K562 (cell line): ENCODE results near the gene PTBP3. TPM values are rescaled to one million over a fixed set of nuclear protein-coding genes. Genes with fewer than 3 reads are reported as not detected.

Experiments used
- BRD4 ChIP-seq: fragments of 200-600 bp; sonication (generic); IDR thresholded peaks from 2 replicates; pipeline ENCODE4 v1.6.1; 2017; ENCODE audit warnings: inconsistent platforms
- ELF2 ChIP-seq: fragments of 250-450 bp; sonication (Bioruptor Pico); IDR thresholded peaks from 2 replicates; pipeline ENCODE4 v1.5.0; 2021; ENCODE audit warnings: mild to moderate bottlenecking
- ETV5 ChIP-seq: sonication (generic); formaldehyde crosslinking; IDR thresholded peaks from 2 replicates; pipeline ENCODE4 v1.4.0; 2020; ENCODE audit warnings: low read depth, mild to moderate bottlenecking, missing genetic modification reagents
- polyA plus RNA-seq, 8 experiments: library from polyadenylated mRNA; depleted of rRNA in 4 of 8; stranded (reverse) in 5 of 8; unstranded in 3 of 8; fragments of >200 nt; fragmentation: Nextera tagmentation in 2 of 8; fragmentation: Illumina TruSeq in 1 of 8; extraction: Ambion mirVana in 2 of 8; extraction: Trizol in 1 of 8; gene quantifications; 2 replicates each; pipeline versions ENCODE4 v1.2.1 to v1.2.3, GENCODE V29; 2011 to 2014; ENCODE audit warnings: inconsistent platforms in 1 of 8, missing spikeins in 1 of 8
- total RNA-seq, 7 experiments: library from RNA; depleted of rRNA in 6 of 7; stranded (reverse); fragments of >200 nt in 6 of 7; fragmentation: Illumina TruSeq in 2 of 7; extraction: Trizol in 2 of 7; gene quantifications; 2 replicates each; pipeline versions ENCODE4 v1.2.1 to v1.2.3, GENCODE V29; 2011 to 2021; ENCODE audit warnings: low replicate concordance in 1 of 7
- TF ChIP-seq, protein P1 (sequence below): fragments of 450-650 bp; IDR thresholded peaks from 2 replicates; pipeline ENCODE4 v1.6.1; 2017; ENCODE audit warnings: antibody characterized with exemption, mild to moderate bottlenecking
- TF ChIP-seq, protein P2 (sequence below): IDR thresholded peaks from 2 replicates; pipeline ENCODE4 v1.6.1; 2011; ENCODE audit warnings: borderline replicate concordance, low read depth, mild to moderate bottlenecking, moderate library complexity, low read length; ENCODE audit not compliant: insufficient read depth, poor library complexity, severe bottlenecking
- TF ChIP-seq, protein P3 (sequence below): fragments of 450-650 bp; IDR thresholded peaks from 2 replicates; pipeline ENCODE4 v1.6.1; 2016; ENCODE audit warnings: mild to moderate bottlenecking, moderate library complexity
- TF ChIP-seq, protein P4 (sequence below): sonication (generic); formaldehyde crosslinking; IDR thresholded peaks from 2 replicates; pipeline ENCODE4 v1.8.1; 2023; ENCODE audit warnings: mild to moderate bottlenecking, missing genetic modification reagents, moderate library complexity

The PTBP3 gene
- total and polyA plus RNA-seq, 9 of the 15 experiments (the other 6 are each of a cell fraction or from before 2014, with no cell fraction given): 22.4 to 132 (median 68.0) TPM

DNA sequence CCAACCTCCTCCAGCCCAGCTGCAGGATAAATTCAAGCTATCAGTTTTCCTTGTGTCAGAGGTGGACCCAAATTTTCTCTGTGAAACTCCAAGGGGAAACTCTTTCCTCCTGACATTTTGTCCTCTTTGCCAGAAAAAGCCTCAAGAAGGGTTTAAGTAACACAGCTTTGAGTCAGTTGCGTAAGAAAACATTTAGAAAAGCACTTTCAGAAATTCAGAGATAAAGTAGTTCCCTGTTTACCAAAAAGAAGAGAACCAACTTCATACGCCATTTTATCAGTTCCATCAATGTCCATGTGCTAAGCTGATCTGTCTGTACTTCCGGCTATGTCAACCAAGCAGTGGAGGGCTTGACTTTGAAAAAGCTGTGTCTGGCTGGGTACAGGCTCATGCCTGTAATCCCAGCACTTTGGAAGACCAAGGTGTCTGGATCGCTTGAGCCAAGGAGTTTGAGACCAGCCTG, 138.4 kb downstream of the PTBP3 start (continued):
- TF ChIP-seq, protein P1, sequence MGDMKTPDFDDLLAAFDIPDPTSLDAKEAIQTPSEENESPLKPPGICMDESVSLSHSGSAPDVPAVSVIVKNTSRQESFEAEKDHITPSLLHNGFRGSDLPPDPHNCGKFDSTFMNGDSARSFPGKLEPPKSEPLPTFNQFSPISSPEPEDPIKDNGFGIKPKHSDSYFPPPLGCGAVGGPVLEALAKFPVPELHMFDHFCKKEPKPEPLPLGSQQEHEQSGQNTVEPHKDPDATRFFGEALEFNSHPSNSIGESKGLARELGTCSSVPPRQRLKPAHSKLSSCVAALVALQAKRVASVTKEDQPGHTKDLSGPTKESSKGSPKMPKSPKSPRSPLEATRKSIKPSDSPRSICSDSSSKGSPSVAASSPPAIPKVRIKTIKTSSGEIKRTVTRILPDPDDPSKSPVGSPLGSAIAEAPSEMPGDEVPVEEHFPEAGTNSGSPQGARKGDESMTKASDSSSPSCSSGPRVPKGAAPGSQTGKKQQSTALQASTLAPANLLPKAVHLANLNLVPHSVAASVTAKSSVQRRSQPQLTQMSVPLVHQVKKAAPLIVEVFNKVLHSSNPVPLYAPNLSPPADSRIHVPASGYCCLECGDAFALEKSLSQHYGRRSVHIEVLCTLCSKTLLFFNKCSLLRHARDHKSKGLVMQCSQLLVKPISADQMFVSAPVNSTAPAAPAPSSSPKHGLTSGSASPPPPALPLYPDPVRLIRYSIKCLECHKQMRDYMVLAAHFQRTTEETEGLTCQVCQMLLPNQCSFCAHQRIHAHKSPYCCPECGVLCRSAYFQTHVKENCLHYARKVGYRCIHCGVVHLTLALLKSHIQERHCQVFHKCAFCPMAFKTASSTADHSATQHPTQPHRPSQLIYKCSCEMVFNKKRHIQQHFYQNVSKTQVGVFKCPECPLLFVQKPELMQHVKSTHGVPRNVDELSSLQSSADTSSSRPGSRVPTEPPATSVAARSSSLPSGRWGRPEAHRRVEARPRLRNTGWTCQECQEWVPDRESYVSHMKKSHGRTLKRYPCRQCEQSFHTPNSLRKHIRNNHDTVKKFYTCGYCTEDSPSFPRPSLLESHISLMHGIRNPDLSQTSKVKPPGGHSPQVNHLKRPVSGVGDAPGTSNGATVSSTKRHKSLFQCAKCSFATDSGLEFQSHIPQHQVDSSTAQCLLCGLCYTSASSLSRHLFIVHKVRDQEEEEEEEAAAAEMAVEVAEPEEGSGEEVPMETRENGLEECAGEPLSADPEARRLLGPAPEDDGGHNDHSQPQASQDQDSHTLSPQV: peak; percentile 98
- TF ChIP-seq, protein P2, sequence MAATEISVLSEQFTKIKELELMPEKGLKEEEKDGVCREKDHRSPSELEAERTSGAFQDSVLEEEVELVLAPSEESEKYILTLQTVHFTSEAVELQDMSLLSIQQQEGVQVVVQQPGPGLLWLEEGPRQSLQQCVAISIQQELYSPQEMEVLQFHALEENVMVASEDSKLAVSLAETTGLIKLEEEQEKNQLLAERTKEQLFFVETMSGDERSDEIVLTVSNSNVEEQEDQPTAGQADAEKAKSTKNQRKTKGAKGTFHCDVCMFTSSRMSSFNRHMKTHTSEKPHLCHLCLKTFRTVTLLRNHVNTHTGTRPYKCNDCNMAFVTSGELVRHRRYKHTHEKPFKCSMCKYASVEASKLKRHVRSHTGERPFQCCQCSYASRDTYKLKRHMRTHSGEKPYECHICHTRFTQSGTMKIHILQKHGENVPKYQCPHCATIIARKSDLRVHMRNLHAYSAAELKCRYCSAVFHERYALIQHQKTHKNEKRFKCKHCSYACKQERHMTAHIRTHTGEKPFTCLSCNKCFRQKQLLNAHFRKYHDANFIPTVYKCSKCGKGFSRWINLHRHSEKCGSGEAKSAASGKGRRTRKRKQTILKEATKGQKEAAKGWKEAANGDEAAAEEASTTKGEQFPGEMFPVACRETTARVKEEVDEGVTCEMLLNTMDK: no peak
- TF ChIP-seq, protein P3, sequence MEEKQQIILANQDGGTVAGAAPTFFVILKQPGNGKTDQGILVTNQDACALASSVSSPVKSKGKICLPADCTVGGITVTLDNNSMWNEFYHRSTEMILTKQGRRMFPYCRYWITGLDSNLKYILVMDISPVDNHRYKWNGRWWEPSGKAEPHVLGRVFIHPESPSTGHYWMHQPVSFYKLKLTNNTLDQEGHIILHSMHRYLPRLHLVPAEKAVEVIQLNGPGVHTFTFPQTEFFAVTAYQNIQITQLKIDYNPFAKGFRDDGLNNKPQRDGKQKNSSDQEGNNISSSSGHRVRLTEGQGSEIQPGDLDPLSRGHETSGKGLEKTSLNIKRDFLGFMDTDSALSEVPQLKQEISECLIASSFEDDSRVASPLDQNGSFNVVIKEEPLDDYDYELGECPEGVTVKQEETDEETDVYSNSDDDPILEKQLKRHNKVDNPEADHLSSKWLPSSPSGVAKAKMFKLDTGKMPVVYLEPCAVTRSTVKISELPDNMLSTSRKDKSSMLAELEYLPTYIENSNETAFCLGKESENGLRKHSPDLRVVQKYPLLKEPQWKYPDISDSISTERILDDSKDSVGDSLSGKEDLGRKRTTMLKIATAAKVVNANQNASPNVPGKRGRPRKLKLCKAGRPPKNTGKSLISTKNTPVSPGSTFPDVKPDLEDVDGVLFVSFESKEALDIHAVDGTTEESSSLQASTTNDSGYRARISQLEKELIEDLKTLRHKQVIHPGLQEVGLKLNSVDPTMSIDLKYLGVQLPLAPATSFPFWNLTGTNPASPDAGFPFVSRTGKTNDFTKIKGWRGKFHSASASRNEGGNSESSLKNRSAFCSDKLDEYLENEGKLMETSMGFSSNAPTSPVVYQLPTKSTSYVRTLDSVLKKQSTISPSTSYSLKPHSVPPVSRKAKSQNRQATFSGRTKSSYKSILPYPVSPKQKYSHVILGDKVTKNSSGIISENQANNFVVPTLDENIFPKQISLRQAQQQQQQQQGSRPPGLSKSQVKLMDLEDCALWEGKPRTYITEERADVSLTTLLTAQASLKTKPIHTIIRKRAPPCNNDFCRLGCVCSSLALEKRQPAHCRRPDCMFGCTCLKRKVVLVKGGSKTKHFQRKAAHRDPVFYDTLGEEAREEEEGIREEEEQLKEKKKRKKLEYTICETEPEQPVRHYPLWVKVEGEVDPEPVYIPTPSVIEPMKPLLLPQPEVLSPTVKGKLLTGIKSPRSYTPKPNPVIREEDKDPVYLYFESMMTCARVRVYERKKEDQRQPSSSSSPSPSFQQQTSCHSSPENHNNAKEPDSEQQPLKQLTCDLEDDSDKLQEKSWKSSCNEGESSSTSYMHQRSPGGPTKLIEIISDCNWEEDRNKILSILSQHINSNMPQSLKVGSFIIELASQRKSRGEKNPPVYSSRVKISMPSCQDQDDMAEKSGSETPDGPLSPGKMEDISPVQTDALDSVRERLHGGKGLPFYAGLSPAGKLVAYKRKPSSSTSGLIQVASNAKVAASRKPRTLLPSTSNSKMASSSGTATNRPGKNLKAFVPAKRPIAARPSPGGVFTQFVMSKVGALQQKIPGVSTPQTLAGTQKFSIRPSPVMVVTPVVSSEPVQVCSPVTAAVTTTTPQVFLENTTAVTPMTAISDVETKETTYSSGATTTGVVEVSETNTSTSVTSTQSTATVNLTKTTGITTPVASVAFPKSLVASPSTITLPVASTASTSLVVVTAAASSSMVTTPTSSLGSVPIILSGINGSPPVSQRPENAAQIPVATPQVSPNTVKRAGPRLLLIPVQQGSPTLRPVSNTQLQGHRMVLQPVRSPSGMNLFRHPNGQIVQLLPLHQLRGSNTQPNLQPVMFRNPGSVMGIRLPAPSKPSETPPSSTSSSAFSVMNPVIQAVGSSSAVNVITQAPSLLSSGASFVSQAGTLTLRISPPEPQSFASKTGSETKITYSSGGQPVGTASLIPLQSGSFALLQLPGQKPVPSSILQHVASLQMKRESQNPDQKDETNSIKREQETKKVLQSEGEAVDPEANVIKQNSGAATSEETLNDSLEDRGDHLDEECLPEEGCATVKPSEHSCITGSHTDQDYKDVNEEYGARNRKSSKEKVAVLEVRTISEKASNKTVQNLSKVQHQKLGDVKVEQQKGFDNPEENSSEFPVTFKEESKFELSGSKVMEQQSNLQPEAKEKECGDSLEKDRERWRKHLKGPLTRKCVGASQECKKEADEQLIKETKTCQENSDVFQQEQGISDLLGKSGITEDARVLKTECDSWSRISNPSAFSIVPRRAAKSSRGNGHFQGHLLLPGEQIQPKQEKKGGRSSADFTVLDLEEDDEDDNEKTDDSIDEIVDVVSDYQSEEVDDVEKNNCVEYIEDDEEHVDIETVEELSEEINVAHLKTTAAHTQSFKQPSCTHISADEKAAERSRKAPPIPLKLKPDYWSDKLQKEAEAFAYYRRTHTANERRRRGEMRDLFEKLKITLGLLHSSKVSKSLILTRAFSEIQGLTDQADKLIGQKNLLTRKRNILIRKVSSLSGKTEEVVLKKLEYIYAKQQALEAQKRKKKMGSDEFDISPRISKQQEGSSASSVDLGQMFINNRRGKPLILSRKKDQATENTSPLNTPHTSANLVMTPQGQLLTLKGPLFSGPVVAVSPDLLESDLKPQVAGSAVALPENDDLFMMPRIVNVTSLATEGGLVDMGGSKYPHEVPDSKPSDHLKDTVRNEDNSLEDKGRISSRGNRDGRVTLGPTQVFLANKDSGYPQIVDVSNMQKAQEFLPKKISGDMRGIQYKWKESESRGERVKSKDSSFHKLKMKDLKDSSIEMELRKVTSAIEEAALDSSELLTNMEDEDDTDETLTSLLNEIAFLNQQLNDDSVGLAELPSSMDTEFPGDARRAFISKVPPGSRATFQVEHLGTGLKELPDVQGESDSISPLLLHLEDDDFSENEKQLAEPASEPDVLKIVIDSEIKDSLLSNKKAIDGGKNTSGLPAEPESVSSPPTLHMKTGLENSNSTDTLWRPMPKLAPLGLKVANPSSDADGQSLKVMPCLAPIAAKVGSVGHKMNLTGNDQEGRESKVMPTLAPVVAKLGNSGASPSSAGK: peak; percentile 86
- TF ChIP-seq, protein P4, sequence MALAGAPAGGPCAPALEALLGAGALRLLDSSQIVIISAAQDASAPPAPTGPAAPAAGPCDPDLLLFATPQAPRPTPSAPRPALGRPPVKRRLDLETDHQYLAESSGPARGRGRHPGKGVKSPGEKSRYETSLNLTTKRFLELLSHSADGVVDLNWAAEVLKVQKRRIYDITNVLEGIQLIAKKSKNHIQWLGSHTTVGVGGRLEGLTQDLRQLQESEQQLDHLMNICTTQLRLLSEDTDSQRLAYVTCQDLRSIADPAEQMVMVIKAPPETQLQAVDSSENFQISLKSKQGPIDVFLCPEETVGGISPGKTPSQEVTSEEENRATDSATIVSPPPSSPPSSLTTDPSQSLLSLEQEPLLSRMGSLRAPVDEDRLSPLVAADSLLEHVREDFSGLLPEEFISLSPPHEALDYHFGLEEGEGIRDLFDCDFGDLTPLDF: no peak
- TF ChIP-seq BRD4 (no peak), ETV5 (CRISPR knock-in tag) (0 out of 2 replicates have a peak, but pooled peaks have one; percentile 24), ELF2 (CRISPR knock-in tag) (no peak)
